Measurements from ENCODE around the gene REC8.
A peak's percentile ranks its signal among the peaks of the same experiment; 100 is the strongest.

REC8 gene

GRCh38 chr14:24145690-24146452, 26.0 kb upstream of the REC8 start:
- TF ChIP-seq CTCF (IDR thresholded peaks at IDR 0.05; ENCODE audit: control insufficient read depth, insufficient read depth, low read depth, low read length, missing control alignments) = no peak
- H3K4me3 ChIP-seq (ENCODE audit: control insufficient read depth, low read depth, low read length) = peak overlapping the region; percentile 93
- peak; percentile 11 for DNase-seq (ENCODE audit: low read depth)

- H3K4me3 ChIP-seq (ENCODE audit: control insufficient read depth, low read depth, low read length) = peak within 1 kb of the TSS; percentile 93
- TF ChIP-seq CTCF (IDR thresholded peaks at IDR 0.05; ENCODE audit: control insufficient read depth, insufficient read depth, low read depth, low read length, missing control alignments) = no peak
- peak; percentile 84 for DNase-seq (ENCODE audit: low read depth)
Measured at GRCh38 chr14:24146453-24146977, 25.4 kb upstream of the REC8 start, which contains the start of gene PSME2. TSS of gene PSME2 (minus strand) at chr14:24146610. CDS start at chr14:24146581, 29 bp downstream.

GRCh38 chr14:24146978-24147760, 24.7 kb upstream of the REC8 start, which contains the start of gene RNF31:
TSS of gene RNF31 (plus strand) at chr14:24147498. CDS start at chr14:24147699, 201 bp downstream.
- TF ChIP-seq CTCF (IDR thresholded peaks at IDR 0.05; ENCODE audit: control insufficient read depth, insufficient read depth, low read depth, low read length, missing control alignments) = no peak
- peak; percentile 93 for DNase-seq (ENCODE audit: low read depth)
- H3K4me3 ChIP-seq (ENCODE audit: control insufficient read depth, low read depth, low read length) = peak within 1 kb of the TSS; percentile 93

GRCh38 chr14:24147761-24148428, 24.0 kb upstream of the REC8 start:
- TF ChIP-seq CTCF (IDR thresholded peaks at IDR 0.05; ENCODE audit: control insufficient read depth, insufficient read depth, low read depth, low read length, missing control alignments) = no peak
- DNase-seq (ENCODE audit: low read depth) = no peak
- peak overlapping the region; percentile 93 for H3K4me3 ChIP-seq (ENCODE audit: control insufficient read depth, low read depth, low read length)

- no peak overlapping the region for H3K4me3 ChIP-seq (ENCODE audit: control insufficient read depth, low read depth, low read length)
- no peak for DNase-seq (ENCODE audit: low read depth)
- TF ChIP-seq CTCF (IDR thresholded peaks at IDR 0.05; ENCODE audit: control insufficient read depth, insufficient read depth, low read depth, low read length, missing control alignments) = no peak
Measured at GRCh38 chr14:24149302-24149969, 22.4 kb upstream of the REC8 start.

GRCh38 chr14:24150061-24150460, 21.8 kb upstream of the REC8 start:
- no peak for DNase-seq (ENCODE audit: low read depth)
- TF ChIP-seq CTCF (IDR thresholded peaks at IDR 0.05; ENCODE audit: control insufficient read depth, insufficient read depth, low read depth, low read length, missing control alignments) = no peak
- no peak overlapping the region for H3K4me3 ChIP-seq (ENCODE audit: control insufficient read depth, low read depth, low read length)

All from AG09309 (cell line).